Fibroblast of lung (primary cell): ENCODE results near the gene SHANK3. TPM values are rescaled to one million over a fixed set of nuclear protein-coding genes. Genes with fewer than 3 reads are reported as not detected.

ENCODE experiments used
- DNase-seq, 2 donors: peaks; one replicate each; pipeline versions ENCODE4 v3.0.0 to v3.0.0-alpha.2; 2010; ENCODE audit warnings: low read depth in 2 of 2
- H2AFZ ChIP-seq: 2 replicates; pipeline ENCODE4 v1.5.1; 2012; ENCODE audit warnings: low read length, control low read depth, inconsistent platforms
- H3K27ac ChIP-seq: 2 replicates; pipeline ENCODE4 v1.5.1; 2011; ENCODE audit warnings: low read length, control low read depth; ENCODE audit not compliant: insufficient read depth
- H3K27me3 ChIP-seq: 2 replicates; pipeline ENCODE4 v1.5.1; 2011; ENCODE audit warnings: mild to moderate bottlenecking, low read length; ENCODE audit not compliant: control insufficient read depth, insufficient read depth
- H3K36me3 ChIP-seq: 2 replicates; pipeline ENCODE4 v1.5.1; 2011; ENCODE audit warnings: low read length; ENCODE audit not compliant: control insufficient read depth, insufficient read depth
- H3K4me1 ChIP-seq: 2 replicates; pipeline ENCODE4 v1.5.1; 2011; ENCODE audit warnings: low read length; ENCODE audit not compliant: control insufficient read depth, insufficient read depth; ENCODE audit errors: extremely low read depth
- H3K4me2 ChIP-seq: 2 replicates; pipeline ENCODE4 v1.5.1; 2011; ENCODE audit warnings: low read length, control low read depth; ENCODE audit not compliant: insufficient read depth; ENCODE audit errors: extremely low read depth
- H3K4me3 ChIP-seq, 4 experiments: fragments of 200-600 bp in 1 of 4; sonication (generic) in 1 of 4; replicated peaks in 1 of 4; 2 replicates each; pipeline ENCODE4 v1.5.1; 2011 to 2016; ENCODE audit warnings: low read length in 4 of 4, low read depth in 3 of 4, mild to moderate bottlenecking in 3 of 4, control low read depth in 2 of 4, inconsistent platforms in 1 of 4, mixed read lengths in 1 of 4; ENCODE audit not compliant: insufficient read depth in 1 of 4; ENCODE audit errors: control extremely low read depth in 1 of 4
- H3K79me2 ChIP-seq: 2 replicates; pipeline ENCODE4 v1.5.1; 2012; ENCODE audit warnings: mild to moderate bottlenecking, low read length, inconsistent platforms; ENCODE audit not compliant: control insufficient read depth, insufficient read depth
- H3K9ac ChIP-seq: 2 replicates; pipeline ENCODE4 v1.5.1; 2011; ENCODE audit warnings: mild to moderate bottlenecking, low read length, control low read depth; ENCODE audit not compliant: insufficient read depth
- H3K9me3 ChIP-seq: 2 replicates; pipeline ENCODE4 v1.5.1; 2012; ENCODE audit warnings: low read depth, low read length; ENCODE audit not compliant: control insufficient read depth, insufficient read depth
- H4K20me1 ChIP-seq: 2 replicates; pipeline ENCODE4 v1.5.1; 2011; ENCODE audit warnings: low read length; ENCODE audit not compliant: control insufficient read depth, insufficient read depth; ENCODE audit errors: extremely low read depth
- EZH2 ChIP-seq: IDR thresholded peaks from 2 replicates; pipeline ENCODE4 v1.5.1; 2012; ENCODE audit warnings: low read length, control low read depth, mild to moderate bottlenecking; ENCODE audit errors: missing control alignments
- polyA plus RNA-seq, 2 donors: library from polyadenylated mRNA; depleted of rRNA in 1 of 2; stranded (reverse) in 1 of 2; unstranded in 1 of 2; fragments of >200 nt; gene quantifications; 2 replicates each; pipeline ENCODE4 v1.2.1, GENCODE V29; 2011 to 2012; ENCODE audit warnings: missing spikeins in 1 of 2
- total RNA-seq: library from RNA; depleted of rRNA; stranded (reverse); fragments of >200 nt; gene quantifications from 2 replicates; pipeline ENCODE4 v1.2.1, GENCODE V29; 2014
- TF ChIP-seq, protein P1 (sequence below), 2 donors: IDR thresholded peaks in 1 of 2; conservative IDR thresholded peaks in 1 of 2; 1 replicate in 1 of 2; 2 replicates in 1 of 2; pipeline ENCODE4 v1.5.1; 2011 to 2012; ENCODE audit warnings: low read length in 2 of 2, control low read depth in 1 of 2, inconsistent platforms in 1 of 2, low read depth in 1 of 2, mild to moderate bottlenecking in 1 of 2

SHANK3 gene
- total and polyA plus RNA-seq, 2 donors (not counting 1 experiment from before 2014, with no cell fraction given): 0.17 to 0.33 TPM

DNA sequence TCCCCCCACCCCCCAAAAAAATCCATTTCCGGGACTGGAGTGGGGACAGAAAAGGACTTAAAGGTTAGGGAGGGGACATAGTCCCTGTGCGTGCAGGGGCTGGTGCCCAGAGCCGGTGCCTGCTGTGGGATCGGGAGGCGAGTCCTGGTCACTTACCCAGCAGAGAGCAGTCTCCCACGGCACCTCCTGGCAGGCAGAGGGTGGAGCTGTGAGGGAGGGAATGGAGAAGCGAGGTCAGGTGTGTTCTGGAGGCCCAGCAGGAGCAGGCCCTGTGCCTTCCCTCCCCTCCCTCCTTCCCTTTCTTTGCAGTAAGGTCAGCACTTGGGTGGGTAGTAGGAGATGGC is 28.4 kb downstream of the SHANK3 start:
- H3K4me2 ChIP-seq: no peak overlapping the region
- no peak overlapping the region for H3K27ac ChIP-seq
- TF ChIP-seq EZH2: no peak
- TF ChIP-seq, protein P1, sequence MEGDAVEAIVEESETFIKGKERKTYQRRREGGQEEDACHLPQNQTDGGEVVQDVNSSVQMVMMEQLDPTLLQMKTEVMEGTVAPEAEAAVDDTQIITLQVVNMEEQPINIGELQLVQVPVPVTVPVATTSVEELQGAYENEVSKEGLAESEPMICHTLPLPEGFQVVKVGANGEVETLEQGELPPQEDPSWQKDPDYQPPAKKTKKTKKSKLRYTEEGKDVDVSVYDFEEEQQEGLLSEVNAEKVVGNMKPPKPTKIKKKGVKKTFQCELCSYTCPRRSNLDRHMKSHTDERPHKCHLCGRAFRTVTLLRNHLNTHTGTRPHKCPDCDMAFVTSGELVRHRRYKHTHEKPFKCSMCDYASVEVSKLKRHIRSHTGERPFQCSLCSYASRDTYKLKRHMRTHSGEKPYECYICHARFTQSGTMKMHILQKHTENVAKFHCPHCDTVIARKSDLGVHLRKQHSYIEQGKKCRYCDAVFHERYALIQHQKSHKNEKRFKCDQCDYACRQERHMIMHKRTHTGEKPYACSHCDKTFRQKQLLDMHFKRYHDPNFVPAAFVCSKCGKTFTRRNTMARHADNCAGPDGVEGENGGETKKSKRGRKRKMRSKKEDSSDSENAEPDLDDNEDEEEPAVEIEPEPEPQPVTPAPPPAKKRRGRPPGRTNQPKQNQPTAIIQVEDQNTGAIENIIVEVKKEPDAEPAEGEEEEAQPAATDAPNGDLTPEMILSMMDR (conservative IDR thresholded peaks at IDR 0.05 in 1 of 2, IDR thresholded peaks at IDR 0.05 in 1 of 2; ENCODE audit: low read depth in 1 of 2, low read length in 2 of 2): no peak
- H3K9me3 ChIP-seq: no peaks in the 10 kb centered on the region
- H3K4me1 ChIP-seq: no peaks in the 10 kb centered on the region
- H2AFZ ChIP-seq: no peak overlapping the region
- H3K36me3 ChIP-seq: no peaks in the 10 kb centered on the region
- no peak overlapping the region for H3K4me3 ChIP-seq
- no peaks in the 10 kb centered on the region for H3K27me3 ChIP-seq
- H4K20me1 ChIP-seq: no peaks in the 10 kb centered on the region
- no peak for DNase-seq
- no peaks in the 10 kb centered on the region for H3K79me2 ChIP-seq
- H3K9ac ChIP-seq: no peak overlapping the region

- Histone ChIP-seq H3K36me3 (no peaks in the 10 kb centered on the region), H3K27ac (no peak overlapping the region), H3K9ac (no peak overlapping the region), H2AFZ (no peak overlapping the region), H3K27me3 (no peaks in the 10 kb centered on the region), H3K4me3 (no peak overlapping the region), H3K4me2 (no peak overlapping the region), H3K4me1 (no peaks in the 10 kb centered on the region), H3K79me2 (no peaks in the 10 kb centered on the region), H4K20me1 (no peaks in the 10 kb centered on the region), H3K9me3 (no peaks in the 10 kb centered on the region)
- no peak for TF ChIP-seq EZH2
- TF ChIP-seq, protein P1 (conservative IDR thresholded peaks at IDR 0.05 in 1 of 2, IDR thresholded peaks at IDR 0.05 in 1 of 2; ENCODE audit: low read depth in 1 of 2, low read length in 2 of 2): no peak
- DNase-seq: no peak
Observed at GRCh38 chr22:50701428-50702154, 29.0 kb downstream of the SHANK3 start.

- TF ChIP-seq, protein P1 (conservative IDR thresholded peaks at IDR 0.05 in 1 of 2, IDR thresholded peaks at IDR 0.05 in 1 of 2; ENCODE audit: low read depth in 1 of 2, low read length in 2 of 2): no peak
- TF ChIP-seq EZH2: no peak
- H3K36me3 ChIP-seq: no peaks in the 10 kb centered on the region
- no peaks in the 10 kb centered on the region for H3K9me3 ChIP-seq
- H2AFZ ChIP-seq: no peak overlapping the region
- no peaks in the 10 kb centered on the region for H4K20me1 ChIP-seq
- no peak overlapping the region for H3K4me3 ChIP-seq
- no peak overlapping the region for H3K9ac ChIP-seq
- no peak overlapping the region for H3K4me2 ChIP-seq
- no peaks in the 10 kb centered on the region for H3K4me1 ChIP-seq
- H3K27me3 ChIP-seq: no peaks in the 10 kb centered on the region
- H3K79me2 ChIP-seq: no peaks in the 10 kb centered on the region
- no peak overlapping the region for H3K27ac ChIP-seq
- DNase-seq: no peak
Observed at GRCh38 chr22:50702261-50702671, 29.6 kb downstream of the SHANK3 start.
